WTC11 (cell line): ENCODE results near the gene CYP46A1. TPM values are rescaled to one million over a fixed set of nuclear protein-coding genes. Genes with fewer than 3 reads are reported as not detected.

Experiments used
- ATAC-seq: fragments of 200-7000 bp; cut with Tn5 transposase; 2 replicates; pipeline ENCODE4 v1.10.0; 2021; ENCODE audit warnings: mild to moderate bottlenecking, moderate library complexity
- CTCF ChIA-PET: fragments of 300-600 bp; sonication (Branson Sonifier 250); formaldehyde crosslinking; loops from one replicate; lab custom pipeline; 2021; ENCODE audit warnings: antibody characterized with exemption; lab: Charles Lee
- POLR2A ChIA-PET: fragments of 350-600 bp; sonication (Branson Sonifier 250); formaldehyde crosslinking; loops from one replicate; lab custom pipeline; 2021; ENCODE audit warnings: antibody characterized with exemption; lab: Charles Lee
- DNase-seq: peaks from one replicate; pipeline ENCODE4 v3.0.0; 2021; ENCODE audit warnings: low spot score
- H3K27ac Mint-ChIP-seq: 2 replicates; pipeline ENCODE4 v1.8.0; 2021; ENCODE audit warnings: mixed read lengths
- H3K27me3 Mint-ChIP-seq: 2 replicates; pipeline ENCODE4 v1.8.0; 2021; ENCODE audit warnings: low read depth, mild to moderate bottlenecking, moderate library complexity, mixed read lengths
- H3K36me3 Mint-ChIP-seq: 2 replicates; pipeline ENCODE4 v1.8.0; 2021; ENCODE audit warnings: mixed read lengths
- H3K4me1 Mint-ChIP-seq: 2 replicates; pipeline ENCODE4 v1.8.0; 2022; ENCODE audit warnings: mixed read lengths
- H3K4me3 Mint-ChIP-seq: 2 replicates; pipeline ENCODE4 v1.8.0; 2021; ENCODE audit warnings: mild to moderate bottlenecking, moderate library complexity, mixed read lengths
- H3K9me3 Mint-ChIP-seq: 2 replicates; pipeline ENCODE4 v1.8.0; 2021; ENCODE audit warnings: mixed read lengths
- ETV6 ChIP-seq: sonication (generic); formaldehyde crosslinking; IDR thresholded peaks from 2 replicates; pipeline ENCODE4 v1.8.1; 2022; ENCODE audit warnings: mild to moderate bottlenecking, missing genetic modification reagents
- FOXP1 ChIP-seq: sonication (generic); formaldehyde crosslinking; IDR thresholded peaks from 2 replicates; pipeline ENCODE4 v1.8.0; 2022; ENCODE audit warnings: missing genetic modification reagents, mild to moderate bottlenecking, moderate library complexity, borderline replicate concordance
- IRF2 ChIP-seq: sonication (generic); formaldehyde crosslinking; IDR thresholded peaks from 2 replicates; pipeline ENCODE4 v1.8.0; 2022; ENCODE audit warnings: low read depth, missing genetic modification reagents, borderline replicate concordance
- MXD4 ChIP-seq: fragments of 250-450 bp; sonication (Bioruptor Pico); IDR thresholded peaks from 2 replicates; pipeline ENCODE4 v1.8.0; 2021; ENCODE audit warnings: mild to moderate bottlenecking, moderate library complexity, borderline replicate concordance
- RELA ChIP-seq: sonication (generic); formaldehyde crosslinking; IDR thresholded peaks from 2 replicates; pipeline ENCODE4 v1.8.1; 2022; ENCODE audit warnings: missing genetic modification reagents, mild to moderate bottlenecking, borderline replicate concordance
- ZNF263 ChIP-seq: sonication (generic); formaldehyde crosslinking; IDR thresholded peaks from 2 replicates; pipeline ENCODE4 v1.8.1; 2022; ENCODE audit warnings: low read depth, mild to moderate bottlenecking, moderate library complexity, missing genetic modification reagents
- ZNF317 ChIP-seq: sonication (generic); formaldehyde crosslinking; IDR thresholded peaks from 2 replicates; pipeline ENCODE4 v1.8.1; 2023; ENCODE audit warnings: low read depth, mild to moderate bottlenecking, moderate library complexity, missing genetic modification reagents, borderline replicate concordance
- ZNF671 ChIP-seq: fragments of 250-450 bp; sonication (Bioruptor Pico); IDR thresholded peaks from 2 replicates; pipeline ENCODE4 v1.8.0; 2021; ENCODE audit warnings: mild to moderate bottlenecking
- total RNA-seq: library from RNA; stranded (reverse); gene quantifications from 3 replicates; pipeline ENCODE4 v1.2.3, GENCODE V29; 2021
- TF ChIP-seq, protein P1 (sequence below): sonication (generic); formaldehyde crosslinking; IDR thresholded peaks from 2 replicates; pipeline ENCODE4 v1.8.0; 2022; ENCODE audit warnings: mild to moderate bottlenecking, missing genetic modification reagents
- TF ChIP-seq, protein P2 (sequence below): sonication (generic); formaldehyde crosslinking; IDR thresholded peaks from 2 replicates; pipeline ENCODE4 v1.8.1; 2022; ENCODE audit warnings: mild to moderate bottlenecking, moderate library complexity, missing genetic modification reagents

CYP46A1 gene
- total RNA-seq, 1 experiment from 2014 or later: 0.77 TPM

DNA sequence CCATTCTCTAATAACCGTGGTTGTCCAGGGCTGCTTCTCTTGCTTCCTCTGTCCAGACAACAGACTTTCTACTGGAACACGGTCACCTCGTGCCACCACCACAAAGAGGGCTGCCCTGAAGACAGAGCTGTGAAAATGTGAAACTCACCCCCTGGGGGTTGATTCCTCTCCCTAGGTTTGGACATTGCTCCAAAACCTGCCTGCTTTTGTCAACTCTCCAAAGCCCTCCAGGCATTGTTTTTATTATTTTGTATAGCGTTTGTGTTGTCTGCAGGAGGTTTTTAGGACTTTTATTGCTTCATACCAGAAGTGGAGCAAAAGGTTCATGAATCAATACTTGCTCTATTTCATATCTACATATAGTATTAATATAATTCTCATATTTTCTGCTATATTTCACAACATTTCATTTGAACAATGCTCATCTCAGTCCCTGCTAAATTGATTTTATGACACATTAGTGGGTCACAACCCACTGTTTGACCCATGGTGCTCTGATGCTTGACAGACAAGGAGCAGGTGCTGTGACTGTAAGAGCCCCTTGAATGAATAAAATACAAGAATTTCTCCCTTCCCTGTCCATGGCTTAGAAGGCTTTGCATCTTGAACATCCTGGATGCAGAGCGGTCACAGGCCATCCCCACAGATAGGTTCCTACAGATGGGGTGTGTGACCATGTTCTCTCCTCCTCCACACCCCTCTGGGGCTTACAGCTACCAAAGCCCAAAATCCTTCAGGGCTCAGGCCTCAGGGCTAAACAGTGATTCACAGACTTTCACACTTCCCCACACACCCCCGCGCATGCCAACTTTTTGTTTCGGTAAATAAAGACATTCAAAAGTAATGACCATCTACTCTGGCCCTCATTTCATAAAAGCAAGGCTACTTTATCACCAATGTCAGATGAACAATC lies 88.5 kb downstream of the CYP46A1 start:
- H3K36me3 Mint-ChIP-seq: no peaks in the 10 kb centered on the region
- peaks cover 49% of the 10 kb centered on the region for H3K4me1 Mint-ChIP-seq
- H3K4me3 Mint-ChIP-seq: no peak overlapping the region
- H3K27me3 Mint-ChIP-seq: no peaks in the 10 kb centered on the region
- ChIA-PET POLR2A (no interaction called here), CTCF (no interaction called here)
- ATAC-seq (no peak), DNase-seq (no peak)
- H3K27ac Mint-ChIP-seq: no peak overlapping the region
- TF ChIP-seq, protein P1, sequence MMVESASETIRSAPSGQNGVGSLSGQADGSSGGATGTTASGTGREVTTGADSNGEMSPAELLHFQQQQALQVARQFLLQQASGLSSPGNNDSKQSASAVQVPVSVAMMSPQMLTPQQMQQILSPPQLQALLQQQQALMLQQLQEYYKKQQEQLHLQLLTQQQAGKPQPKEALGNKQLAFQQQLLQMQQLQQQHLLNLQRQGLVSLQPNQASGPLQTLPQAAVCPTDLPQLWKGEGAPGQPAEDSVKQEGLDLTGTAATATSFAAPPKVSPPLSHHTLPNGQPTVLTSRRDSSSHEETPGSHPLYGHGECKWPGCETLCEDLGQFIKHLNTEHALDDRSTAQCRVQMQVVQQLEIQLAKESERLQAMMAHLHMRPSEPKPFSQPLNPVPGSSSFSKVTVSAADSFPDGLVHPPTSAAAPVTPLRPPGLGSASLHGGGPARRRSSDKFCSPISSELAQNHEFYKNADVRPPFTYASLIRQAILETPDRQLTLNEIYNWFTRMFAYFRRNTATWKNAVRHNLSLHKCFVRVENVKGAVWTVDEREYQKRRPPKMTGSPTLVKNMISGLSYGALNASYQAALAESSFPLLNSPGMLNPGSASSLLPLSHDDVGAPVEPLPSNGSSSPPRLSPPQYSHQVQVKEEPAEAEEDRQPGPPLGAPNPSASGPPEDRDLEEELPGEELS (CRISPR knock-in tag): no peak
- TF ChIP-seq, protein P2, sequence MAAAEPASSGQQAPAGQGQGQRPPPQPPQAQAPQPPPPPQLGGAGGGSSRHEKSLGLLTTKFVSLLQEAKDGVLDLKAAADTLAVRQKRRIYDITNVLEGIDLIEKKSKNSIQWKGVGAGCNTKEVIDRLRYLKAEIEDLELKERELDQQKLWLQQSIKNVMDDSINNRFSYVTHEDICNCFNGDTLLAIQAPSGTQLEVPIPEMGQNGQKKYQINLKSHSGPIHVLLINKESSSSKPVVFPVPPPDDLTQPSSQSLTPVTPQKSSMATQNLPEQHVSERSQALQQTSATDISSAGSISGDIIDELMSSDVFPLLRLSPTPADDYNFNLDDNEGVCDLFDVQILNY (CRISPR knock-in tag): no peak
- TF ChIP-seq RELA (CRISPR knock-in tag) (no peak), MXD4 (CRISPR knock-in tag) (no peak), ZNF317 (CRISPR knock-in tag) (no peak), ETV6 (CRISPR knock-in tag) (no peak), FOXP1 (no peak), ZNF263 (CRISPR knock-in tag) (no peak)
- H3K9me3 Mint-ChIP-seq: peaks cover 7% of the 10 kb centered on the region

DNA sequence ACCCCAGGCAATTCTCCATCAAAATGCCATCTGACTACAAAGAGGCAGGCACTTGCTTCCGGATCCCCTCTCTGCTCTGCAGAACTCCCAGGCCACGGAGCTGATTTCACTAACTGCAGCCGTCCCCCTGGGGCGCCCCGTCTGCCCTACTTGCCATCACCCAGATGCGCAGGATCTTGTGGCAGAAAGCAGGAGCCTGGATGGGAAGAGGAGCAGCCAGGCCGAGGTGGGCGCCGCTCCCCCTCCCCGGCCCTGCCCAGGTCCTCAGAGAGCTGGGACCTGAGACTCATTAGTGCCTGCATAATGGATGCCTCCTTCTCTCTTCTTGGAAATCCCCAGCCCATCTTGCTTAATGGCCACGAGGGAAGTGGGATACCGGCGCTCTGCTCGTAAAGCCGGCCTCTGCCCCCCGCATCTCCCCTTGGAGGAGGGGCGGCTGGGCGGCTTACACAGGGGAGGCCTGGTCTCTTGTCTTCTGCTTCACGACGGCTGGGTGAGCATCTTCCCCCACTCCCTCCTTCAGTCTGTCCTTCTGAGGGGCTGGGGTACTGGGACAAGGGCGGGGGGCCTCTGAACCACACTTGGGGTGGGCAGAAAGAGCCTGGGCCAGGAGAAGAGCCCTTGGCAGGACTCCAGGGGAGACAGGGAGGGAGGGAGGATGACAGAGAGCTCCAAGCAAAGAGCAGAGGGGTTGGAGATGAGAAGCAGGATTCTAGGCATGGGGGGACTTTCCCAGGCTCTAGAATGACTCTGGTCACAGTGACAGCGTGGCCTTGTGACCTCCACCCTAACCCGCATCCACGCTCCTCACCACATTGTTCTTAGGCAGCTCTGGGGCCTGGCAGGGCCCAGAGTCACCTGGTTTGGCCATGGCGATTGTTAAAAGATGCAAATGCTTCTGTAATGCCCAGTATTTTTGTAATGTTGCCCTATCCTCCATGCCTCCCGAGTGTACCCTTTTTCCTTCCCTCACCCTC lies 89.7 kb downstream of the CYP46A1 start:
- ATAC-seq (peak; percentile 59), DNase-seq (no peak)
- Mint-ChIP-seq H3K4me1 (peaks cover 41% of the 10 kb centered on the region), H3K36me3 (peaks cover 7% of the 10 kb centered on the region), H3K4me3 (peak overlapping the region; percentile 38), H3K9me3 (peaks cover 15% of the 10 kb centered on the region), H3K27ac (0 out of 2 replicates have a peak overlapping the region, but pooled peaks have one; percentile 71), H3K27me3 (no peaks in the 10 kb centered on the region)
- CTCF ChIA-PET: interaction anchor here (0.9 to 1.8 kb wide), 5 partner anchors 22 to 113 kb away, joined by 3 to 4 read pairs (median 3); no protein-coding TSS in a partner anchor
- no peak for TF ChIP-seq ZNF671 (CRISPR knock-in tag)
- POLR2A ChIA-PET: no interaction called here

DNA sequence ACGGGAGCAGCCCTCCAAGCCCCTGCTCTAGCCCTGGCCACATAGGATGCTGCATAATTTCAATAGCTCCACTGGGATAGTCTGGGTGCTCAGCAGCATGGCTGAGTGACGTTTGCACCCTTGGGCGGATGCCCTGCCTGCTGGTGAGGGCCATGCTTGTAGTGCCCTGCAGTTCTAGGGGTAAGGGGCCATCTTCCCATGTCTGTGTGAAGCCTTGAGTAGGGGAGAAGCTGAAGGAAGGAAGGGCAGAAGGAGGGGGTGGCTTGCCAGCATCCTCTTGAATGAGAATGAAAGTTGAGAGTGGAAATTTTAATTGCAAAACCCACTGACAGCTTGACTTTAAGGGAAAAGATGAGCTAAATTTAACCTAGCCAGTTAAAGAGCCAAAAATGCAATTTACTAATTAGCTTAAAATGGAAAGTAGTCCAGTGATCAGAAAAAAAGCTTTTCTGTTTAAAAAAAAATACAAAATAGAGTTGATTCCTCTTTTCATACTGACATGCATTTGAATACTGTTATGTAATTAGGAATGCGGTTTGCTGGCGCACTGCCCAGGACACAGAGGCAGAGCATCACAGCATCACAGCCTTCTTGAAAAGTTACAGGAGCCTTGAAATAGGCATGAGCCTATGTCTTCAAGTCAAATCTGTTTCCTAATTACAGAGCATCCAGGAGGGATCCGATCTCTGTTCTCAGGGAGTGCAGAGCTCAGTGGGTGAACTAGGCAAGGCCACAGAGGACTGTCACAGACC lies 90.6 kb downstream of the CYP46A1 start:
- Mint-ChIP-seq H3K27ac (peak overlapping the region; percentile 71), H3K4me3 (peak overlapping the region; percentile 17), H3K36me3 (peaks cover 10% of the 10 kb centered on the region), H3K9me3 (peaks cover 22% of the 10 kb centered on the region), H3K27me3 (peaks cover 3% of the 10 kb centered on the region; the same call in 1 of the 2 replicates), H3K4me1 (peaks cover 41% of the 10 kb centered on the region)
- ChIA-PET POLR2A (interaction anchor here (0.6 kb wide), 1 partner anchor 99 kb away, joined by 4 read pairs; no protein-coding TSS in a partner anchor), CTCF (interaction anchor here (0.9 to 1.8 kb wide), 6 partner anchors 23 to 113 kb away, joined by 3 to 4 read pairs (median 3); partner anchors contain the start of gene CYP46A1)
- DNase-seq (no peak), ATAC-seq (no peak; the same call in 1 of the 2 replicates)
- TF ChIP-seq ZNF317 (CRISPR knock-in tag) (no peak), IRF2 (CRISPR knock-in tag) (no peak)
